Liver (tissue), 9 donors: ENCODE data around the gene CDK16. TPM values are rescaled to one million over a fixed set of nuclear protein-coding genes. Genes with fewer than 3 reads are reported as not detected.
A peak's percentile ranks its signal among the peaks of the same experiment; 100 is the strongest.

Experiments used
- DNase-seq: peaks from one replicate; pipeline ENCODE4 v3.0.0-alpha.2; 2017; ENCODE audit warnings: low spot score
- H3K27ac ChIP-seq, 2 donors: one replicate each; pipeline ENCODE4 v1.7.0; 2013; ENCODE audit warnings: inconsistent platforms in 2 of 2, low read length in 2 of 2, control low read depth in 1 of 2, low read depth in 1 of 2, mild to moderate bottlenecking in 1 of 2
- H3K27me3 ChIP-seq, 4 donors: one replicate each; pipeline versions ENCODE4 v1.6.1 to v1.7.0; 2013; ENCODE audit warnings: low read length in 3 of 4, inconsistent platforms in 1 of 4, mild to moderate bottlenecking in 1 of 4, moderate library complexity in 1 of 4; ENCODE audit not compliant: control insufficient read depth in 4 of 4, insufficient read depth in 4 of 4
- H3K36me3 ChIP-seq, 4 donors: one replicate each; pipeline versions ENCODE4 v1.6.1 to v1.7.0; 2013; ENCODE audit warnings: low read length in 3 of 4, mild to moderate bottlenecking in 3 of 4, low read depth in 1 of 4, moderate library complexity in 1 of 4; ENCODE audit not compliant: control insufficient read depth in 4 of 4, insufficient read depth in 3 of 4
- H3K4me1 ChIP-seq, 4 donors: one replicate each; pipeline versions ENCODE4 v1.6.1 to v1.7.0; 2013; ENCODE audit warnings: low read length in 3 of 4, mild to moderate bottlenecking in 3 of 4, moderate library complexity in 1 of 4; ENCODE audit not compliant: control insufficient read depth in 4 of 4, insufficient read depth in 4 of 4
- H3K4me3 ChIP-seq, 3 donors: one replicate each; pipeline versions ENCODE4 v1.6.1 to v1.7.0; 2013; ENCODE audit warnings: low read length in 3 of 3, control low read depth in 1 of 3, low read depth in 1 of 3, mild to moderate bottlenecking in 1 of 3
- H3K9ac ChIP-seq, 2 donors: one replicate each; pipeline ENCODE4 v1.7.0; 2013; ENCODE audit warnings: low read length in 2 of 2, mild to moderate bottlenecking in 2 of 2, moderate library complexity in 2 of 2, control low read depth in 1 of 2, low read depth in 1 of 2
- H3K9me3 ChIP-seq, 4 donors: one replicate each; pipeline versions ENCODE4 v1.6.1 to v1.7.0; 2013; ENCODE audit warnings: low read length in 3 of 4; ENCODE audit not compliant: control insufficient read depth in 4 of 4
- EGR1 ChIP-seq, 2 donors: IDR thresholded peaks; 2 replicates each; pipeline ENCODE4 v1.6.1; 2016 to 2018; ENCODE audit warnings: antibody characterized with exemption in 2 of 2, low read depth in 2 of 2
- FOXA1 ChIP-seq: IDR thresholded peaks from 2 replicates; pipeline ENCODE4 v1.6.1; 2016; ENCODE audit warnings: antibody characterized with exemption
- GABPA ChIP-seq, 2 donors: IDR thresholded peaks in 1 of 2; conservative IDR thresholded peaks in 1 of 2; 2 replicates each; pipeline ENCODE4 v1.6.1; 2016; ENCODE audit warnings: antibody characterized with exemption in 2 of 2, mild to moderate bottlenecking in 1 of 2, moderate library complexity in 1 of 2
- HNF4A ChIP-seq, 2 donors: conservative IDR thresholded peaks; 2 replicates each; pipeline ENCODE4 v1.6.1; 2016; ENCODE audit warnings: antibody characterized with exemption in 2 of 2, mild to moderate bottlenecking in 2 of 2
- JUND ChIP-seq, 2 donors: IDR thresholded peaks; 2 replicates each; pipeline ENCODE4 v1.6.1; 2016; ENCODE audit warnings: antibody characterized with exemption in 2 of 2
- NR2F2 ChIP-seq: IDR thresholded peaks from 2 replicates; pipeline ENCODE4 v1.6.1; 2016; ENCODE audit warnings: antibody characterized with exemption
- RAD21 ChIP-seq, 2 donors: IDR thresholded peaks; 2 replicates each; pipeline ENCODE4 v1.6.1; 2016; ENCODE audit warnings: antibody characterized with exemption in 2 of 2, mild to moderate bottlenecking in 2 of 2
- RXRA ChIP-seq, 2 donors: IDR thresholded peaks; 2 replicates each; pipeline ENCODE4 v1.6.1; 2017 to 2018; ENCODE audit warnings: antibody characterized with exemption in 2 of 2, mild to moderate bottlenecking in 1 of 2
- SP1 ChIP-seq: IDR thresholded peaks from 2 replicates; pipeline ENCODE4 v1.6.1; 2018; ENCODE audit warnings: antibody characterized with exemption, mild to moderate bottlenecking
- TAF1 ChIP-seq: conservative IDR thresholded peaks from 2 replicates; pipeline ENCODE4 v1.6.1; 2016; ENCODE audit warnings: antibody characterized with exemption, mild to moderate bottlenecking
- YY1 ChIP-seq: IDR thresholded peaks from 2 replicates; pipeline ENCODE4 v1.6.1; 2016; ENCODE audit warnings: antibody characterized with exemption, mild to moderate bottlenecking
- WGBS: extraction: QIAGEN DNeasy Blood & Tissue Kit; methylation state at CpG from one replicate; pipeline ENCODE4 v1.1.7; 2013; 5-methylcytosine and 5-hydroxymethylcytosine counted together
- polyA plus RNA-seq, 2 donors: library from polyadenylated mRNA; stranded (reverse) in 1 of 2; unstranded in 1 of 2; fragments of 200-250 nt in 1 of 2; fragments of >200 nt in 1 of 2; fragmentation: Nextera tagmentation in 1 of 2; extraction: Ambion mirVana in 1 of 2; gene quantifications; one replicate each; pipeline versions ENCODE4 v1.2.1 to v1.2.3, GENCODE V29; 2013 to 2015
- total RNA-seq, 2 donors: library from RNA; depleted of rRNA; stranded (reverse); fragments of >200 nt; gene quantifications; one replicate each; pipeline ENCODE4 v1.2.3, GENCODE V29; 2014
- TF ChIP-seq, protein P1 (sequence below): fragments of 150-350 bp; IDR thresholded peaks from 2 replicates; pipeline ENCODE4 v1.5.1; 2017; ENCODE audit warnings: improper control_type of control experiment, low read depth, low read length; ENCODE audit not compliant: missing input control
- TF ChIP-seq, protein P2 (sequence below): IDR thresholded peaks from 2 replicates; pipeline ENCODE4 v1.6.1; 2016; ENCODE audit warnings: antibody characterized with exemption
- TF ChIP-seq, protein P3 (sequence below): IDR thresholded peaks from 2 replicates; pipeline ENCODE4 v1.6.1; 2016; ENCODE audit warnings: antibody characterized with exemption, mild to moderate bottlenecking
- donor health status: healthy.
- donor health status: healthy.
- donor health status: healthy.
- donor health status: healthy.
- donor health status: healthy.

Gene CDK16
- total and polyA plus RNA-seq, 4 donors, result 10.8 to 31.1 (median 19.9) TPM

DNA sequence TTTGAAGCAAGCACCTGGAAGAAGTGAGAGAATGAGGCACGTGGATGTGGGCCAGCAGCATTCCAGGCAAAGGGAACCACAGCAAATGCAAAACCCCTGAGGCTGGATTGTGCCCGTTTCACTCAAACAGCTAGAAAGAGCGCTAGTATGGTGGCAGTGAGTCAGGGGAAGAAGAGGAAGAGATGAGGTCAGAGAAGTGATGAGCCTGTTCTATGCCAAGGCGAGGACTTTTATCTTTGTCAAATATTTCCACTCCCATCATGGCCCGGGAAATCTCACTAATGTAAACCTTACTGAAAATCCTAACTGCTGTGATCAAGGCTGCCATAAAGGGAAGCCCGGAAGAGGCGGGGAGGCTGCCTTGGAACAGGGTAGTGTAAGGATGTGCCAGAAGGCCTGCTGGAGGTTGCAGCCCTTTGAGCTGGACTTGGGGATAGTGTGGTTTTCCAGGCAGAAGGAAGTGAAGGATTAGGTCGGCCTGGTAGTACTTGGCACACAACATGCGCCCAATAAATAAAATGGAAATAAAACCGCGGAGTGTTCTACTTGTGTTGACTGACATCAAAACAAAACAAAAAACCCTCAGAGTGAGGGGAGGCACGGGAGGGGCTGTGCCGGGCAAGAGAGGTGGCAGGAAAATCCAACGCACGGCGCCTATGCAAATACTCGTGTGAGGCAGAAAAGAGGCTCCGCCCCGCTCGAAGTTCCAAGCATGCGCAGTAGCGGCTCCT lies 1.2 kb upstream of the CDK16 start:
- H3K27ac ChIP-seq, result peak overlapping the region; percentile 71 to 99
- no peaks in the 10 kb centered on the region for H3K27me3 ChIP-seq
- peak overlapping the region; percentile 10 to 75 for H3K9ac ChIP-seq
- DNase-seq, result no peak
- peaks cover 10 to 38% (median 23%) of the 10 kb centered on the region in 4 donors for H3K36me3 ChIP-seq
- no peak for TF ChIP-seq EGR1 (IDR thresholded peaks at IDR 0.05; ENCODE audit: low read depth in 2 of 2)
- no peak for TF ChIP-seq TAF1
- TF ChIP-seq, protein P1, sequence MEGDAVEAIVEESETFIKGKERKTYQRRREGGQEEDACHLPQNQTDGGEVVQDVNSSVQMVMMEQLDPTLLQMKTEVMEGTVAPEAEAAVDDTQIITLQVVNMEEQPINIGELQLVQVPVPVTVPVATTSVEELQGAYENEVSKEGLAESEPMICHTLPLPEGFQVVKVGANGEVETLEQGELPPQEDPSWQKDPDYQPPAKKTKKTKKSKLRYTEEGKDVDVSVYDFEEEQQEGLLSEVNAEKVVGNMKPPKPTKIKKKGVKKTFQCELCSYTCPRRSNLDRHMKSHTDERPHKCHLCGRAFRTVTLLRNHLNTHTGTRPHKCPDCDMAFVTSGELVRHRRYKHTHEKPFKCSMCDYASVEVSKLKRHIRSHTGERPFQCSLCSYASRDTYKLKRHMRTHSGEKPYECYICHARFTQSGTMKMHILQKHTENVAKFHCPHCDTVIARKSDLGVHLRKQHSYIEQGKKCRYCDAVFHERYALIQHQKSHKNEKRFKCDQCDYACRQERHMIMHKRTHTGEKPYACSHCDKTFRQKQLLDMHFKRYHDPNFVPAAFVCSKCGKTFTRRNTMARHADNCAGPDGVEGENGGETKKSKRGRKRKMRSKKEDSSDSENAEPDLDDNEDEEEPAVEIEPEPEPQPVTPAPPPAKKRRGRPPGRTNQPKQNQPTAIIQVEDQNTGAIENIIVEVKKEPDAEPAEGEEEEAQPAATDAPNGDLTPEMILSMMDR, result no peak
- TF ChIP-seq SP1, result no peak
- TF ChIP-seq, protein P2, sequence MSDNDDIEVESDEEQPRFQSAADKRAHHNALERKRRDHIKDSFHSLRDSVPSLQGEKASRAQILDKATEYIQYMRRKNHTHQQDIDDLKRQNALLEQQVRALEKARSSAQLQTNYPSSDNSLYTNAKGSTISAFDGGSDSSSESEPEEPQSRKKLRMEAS, result no peak
- no peak for TF ChIP-seq RAD21 (IDR thresholded peaks at IDR 0.05)
- TF ChIP-seq YY1, result no peak
- H3K4me3 ChIP-seq, result peak overlapping the region in 2 of 3 donors; percentile 7 to 43
- no peaks in the 10 kb centered on the region for H3K9me3 ChIP-seq
- WGBS, result 10% methylated on average over 22 of the region's 22 CpGs
- H3K4me1 ChIP-seq, result peaks cover 2 to 45% (median 26%) of the 10 kb centered on the region in 4 donors

DNA sequence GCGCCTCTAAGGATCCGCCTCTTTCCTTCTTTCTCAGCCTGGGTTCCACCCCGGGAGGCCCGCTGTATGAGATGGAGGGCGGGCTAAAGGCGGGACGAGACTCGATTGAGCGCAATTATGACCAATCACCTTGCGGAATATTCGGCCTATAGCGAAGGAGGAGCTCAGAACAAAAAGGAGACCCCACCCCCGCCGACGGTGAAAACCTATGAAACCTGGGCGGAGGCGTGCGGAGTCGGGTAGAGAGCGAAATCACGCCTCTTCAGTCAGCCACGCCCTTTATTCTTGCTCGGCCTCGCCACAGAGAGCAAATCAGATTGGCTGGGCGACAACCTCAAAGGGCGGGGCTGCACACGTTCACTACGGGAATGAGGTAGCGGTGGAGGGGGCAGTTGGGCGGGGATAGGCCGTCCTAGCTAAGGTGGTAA lies 615 bp upstream of the CDK16 start:
- H3K27me3 ChIP-seq, result no peaks in the 10 kb centered on the region
- H3K4me3 ChIP-seq, result peak overlapping the region; percentile 73 to 87 (median 83)
- under 1% methylated on average over 31 of the region's 31 CpGs for WGBS
- peak overlapping the region; percentile 95 to 99 for H3K27ac ChIP-seq
- peak overlapping the region; percentile 70 to 88 for H3K9ac ChIP-seq
- no peaks in the 10 kb centered on the region for H3K9me3 ChIP-seq
- H3K36me3 ChIP-seq, result peaks cover 7 to 32% (median 17%) of the 10 kb centered on the region in 4 donors
- H3K4me1 ChIP-seq, result peaks cover 2 to 45% (median 26%) of the 10 kb centered on the region in 4 donors
- peak in 1 of 2 donors; percentile 35 for TF ChIP-seq HNF4A (conservative IDR thresholded peaks at IDR 0.05)
- peak in 1 of 2 donors; percentile 30 for TF ChIP-seq EGR1 (IDR thresholded peaks at IDR 0.05; ENCODE audit: low read depth in 2 of 2)
- peak in 1 of 2 donors; percentile 25 for TF ChIP-seq RXRA (IDR thresholded peaks at IDR 0.05)
- peak in 1 of 2 donors; percentile 21 for TF ChIP-seq GABPA (IDR thresholded peaks at IDR 0.05 in 1 of 2, conservative IDR thresholded peaks at IDR 0.05 in 1 of 2)
- peak; percentile 89 for TF ChIP-seq SP1
- TF ChIP-seq, protein P3, sequence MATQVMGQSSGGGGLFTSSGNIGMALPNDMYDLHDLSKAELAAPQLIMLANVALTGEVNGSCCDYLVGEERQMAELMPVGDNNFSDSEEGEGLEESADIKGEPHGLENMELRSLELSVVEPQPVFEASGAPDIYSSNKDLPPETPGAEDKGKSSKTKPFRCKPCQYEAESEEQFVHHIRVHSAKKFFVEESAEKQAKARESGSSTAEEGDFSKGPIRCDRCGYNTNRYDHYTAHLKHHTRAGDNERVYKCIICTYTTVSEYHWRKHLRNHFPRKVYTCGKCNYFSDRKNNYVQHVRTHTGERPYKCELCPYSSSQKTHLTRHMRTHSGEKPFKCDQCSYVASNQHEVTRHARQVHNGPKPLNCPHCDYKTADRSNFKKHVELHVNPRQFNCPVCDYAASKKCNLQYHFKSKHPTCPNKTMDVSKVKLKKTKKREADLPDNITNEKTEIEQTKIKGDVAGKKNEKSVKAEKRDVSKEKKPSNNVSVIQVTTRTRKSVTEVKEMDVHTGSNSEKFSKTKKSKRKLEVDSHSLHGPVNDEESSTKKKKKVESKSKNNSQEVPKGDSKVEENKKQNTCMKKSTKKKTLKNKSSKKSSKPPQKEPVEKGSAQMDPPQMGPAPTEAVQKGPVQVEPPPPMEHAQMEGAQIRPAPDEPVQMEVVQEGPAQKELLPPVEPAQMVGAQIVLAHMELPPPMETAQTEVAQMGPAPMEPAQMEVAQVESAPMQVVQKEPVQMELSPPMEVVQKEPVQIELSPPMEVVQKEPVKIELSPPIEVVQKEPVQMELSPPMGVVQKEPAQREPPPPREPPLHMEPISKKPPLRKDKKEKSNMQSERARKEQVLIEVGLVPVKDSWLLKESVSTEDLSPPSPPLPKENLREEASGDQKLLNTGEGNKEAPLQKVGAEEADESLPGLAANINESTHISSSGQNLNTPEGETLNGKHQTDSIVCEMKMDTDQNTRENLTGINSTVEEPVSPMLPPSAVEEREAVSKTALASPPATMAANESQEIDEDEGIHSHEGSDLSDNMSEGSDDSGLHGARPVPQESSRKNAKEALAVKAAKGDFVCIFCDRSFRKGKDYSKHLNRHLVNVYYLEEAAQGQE, result peak; percentile 51
- TF ChIP-seq JUND (IDR thresholded peaks at IDR 0.05), result peak; percentile 23 to 46
- no peak for TF ChIP-seq FOXA1
- no peak for TF ChIP-seq NR2F2
- peak; percentile 91 for DNase-seq
